Kasumi-1 (cell line): Measurements from ENCODE around the gene TARS3.
"Not testable (repeated sequence)": the region's sequence is repeated elsewhere in the genome, so short reads cannot be mapped to it uniquely, and the experiment has no call there.

ENCODE experiments used
- DNase-seq, 2 experiments: peaks; one replicate each; lab custom pipeline; 2025; lab: John Stamatoyannopoulos, UW

Gene TARS3

GRCh38 chr15:101654624-101655337, 69.5 kb downstream of the TARS3 start:
- DNase-seq = not testable (repeated sequence)

DNA sequence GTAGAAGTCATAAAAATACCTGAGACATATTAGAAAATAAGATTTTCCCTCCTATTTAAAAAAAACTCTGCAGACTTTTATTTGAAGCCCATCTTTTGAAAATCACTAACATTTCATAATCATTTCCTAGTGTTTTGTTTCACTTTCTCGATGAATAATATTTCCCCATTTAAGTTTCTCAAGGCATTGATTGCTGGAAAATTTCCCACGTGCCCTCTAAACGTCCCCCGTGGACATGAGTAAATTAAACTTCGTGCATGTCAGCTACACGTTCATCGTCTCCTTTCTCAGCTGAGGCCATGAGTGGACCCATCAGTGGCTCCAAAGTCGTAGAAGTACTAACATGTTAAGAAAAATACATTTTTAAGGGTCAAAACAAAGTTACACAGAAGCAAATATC, 70.1 kb downstream of the TARS3 start:
- DNase-seq = no peak

DNA sequence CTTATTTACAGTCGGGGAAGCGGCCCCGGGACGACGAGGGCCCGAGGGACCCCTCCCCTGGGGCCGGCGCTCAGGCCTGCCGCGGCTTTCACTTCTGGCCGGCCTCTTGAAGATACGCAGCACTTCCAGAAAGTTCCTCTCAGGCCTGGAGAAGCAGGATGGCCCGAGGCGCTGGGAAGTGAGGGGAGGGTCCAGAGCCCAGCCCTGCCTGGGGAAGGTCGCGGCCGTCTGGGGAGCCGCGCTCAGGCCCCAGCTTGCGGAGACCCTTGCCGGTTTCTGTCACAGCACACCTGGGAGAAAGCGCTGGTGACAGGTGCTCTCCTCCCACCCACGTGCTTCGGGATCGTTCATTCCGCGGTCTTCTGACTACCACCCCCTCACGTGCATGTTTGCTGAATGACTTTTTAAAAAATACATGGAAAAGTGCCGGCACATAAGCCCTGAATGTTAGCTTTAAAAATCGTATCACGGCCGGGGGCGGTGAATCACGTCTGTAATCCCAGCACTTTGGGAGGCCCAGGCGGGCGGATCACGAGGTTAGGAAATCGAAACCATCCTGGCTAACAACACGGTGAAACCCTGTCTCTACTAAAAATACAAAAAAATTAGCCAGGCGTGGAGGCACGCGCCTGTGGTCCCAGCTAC, 71.4 kb downstream of the TARS3 start:
- DNase-seq = no peak

DNA sequence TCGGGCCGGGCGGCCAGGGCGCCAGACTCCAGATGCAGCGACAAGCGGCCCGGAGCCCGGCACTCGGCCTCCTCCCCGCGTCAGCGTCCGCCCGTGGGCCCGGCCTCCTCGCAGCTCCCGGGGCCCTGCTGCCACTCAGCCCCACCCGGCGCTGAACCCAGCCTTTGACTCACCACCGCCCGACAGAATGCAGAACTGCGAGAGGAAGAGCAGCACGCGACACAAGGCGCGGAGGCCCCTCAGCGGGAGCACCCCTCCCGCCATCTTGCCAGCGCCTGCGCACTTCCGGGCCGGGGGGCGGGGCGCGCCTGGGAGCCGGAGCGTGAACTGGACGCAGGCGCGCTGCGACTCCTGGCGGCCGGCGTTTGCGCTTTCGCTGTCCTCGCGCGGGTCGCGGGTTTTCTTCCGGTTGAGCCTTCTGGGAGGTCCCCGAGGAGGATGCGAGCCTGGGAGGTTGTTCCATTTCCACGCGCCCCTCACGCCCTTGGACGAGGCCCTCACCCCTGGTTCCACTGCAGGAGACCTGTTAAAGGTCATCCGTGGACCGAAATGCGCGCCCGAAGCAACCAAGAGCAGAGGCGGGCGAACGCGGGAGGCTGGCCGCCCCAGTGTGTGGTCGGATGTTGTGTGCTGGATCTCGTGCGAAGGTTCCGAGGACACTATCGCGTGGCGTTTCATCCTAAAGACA, 72.0 kb downstream of the TARS3 start, which contains the start of gene TM2D3:
Gene TM2D3, minus strand, starts transcription at position 284 of the 688 bp plus-strand sequence. Its CDS starts 20 bp downstream, at position 264.
- DNase-seq = peak; percentile 85

DNA sequence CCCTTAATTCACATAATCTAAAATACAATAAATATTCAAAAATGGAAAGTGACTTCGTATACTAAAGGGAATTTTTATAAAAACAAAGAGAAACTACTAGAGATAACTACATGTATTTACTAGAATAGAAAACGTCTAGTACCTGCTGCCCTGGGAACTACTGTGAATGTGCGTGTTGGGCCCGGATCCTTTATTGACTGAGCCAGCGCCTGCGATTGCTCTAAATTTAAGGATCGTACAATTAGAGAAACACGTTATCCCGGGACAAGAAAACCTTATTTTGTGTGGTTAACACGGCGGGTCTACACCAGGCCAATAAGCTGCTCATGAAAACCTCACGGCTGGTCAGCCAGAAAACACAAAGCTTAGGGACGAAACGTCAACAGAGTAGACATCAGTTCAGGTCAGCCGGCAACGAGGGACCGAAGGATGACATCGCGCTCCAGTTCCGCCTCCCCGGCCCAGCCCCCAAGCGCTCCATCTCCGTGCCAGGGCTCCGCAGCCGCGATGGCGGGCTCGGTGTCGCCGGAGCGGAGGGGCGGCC, 72.6 kb downstream of the TARS3 start:
- peak; percentile 37 to 38 for DNase-seq

DNA sequence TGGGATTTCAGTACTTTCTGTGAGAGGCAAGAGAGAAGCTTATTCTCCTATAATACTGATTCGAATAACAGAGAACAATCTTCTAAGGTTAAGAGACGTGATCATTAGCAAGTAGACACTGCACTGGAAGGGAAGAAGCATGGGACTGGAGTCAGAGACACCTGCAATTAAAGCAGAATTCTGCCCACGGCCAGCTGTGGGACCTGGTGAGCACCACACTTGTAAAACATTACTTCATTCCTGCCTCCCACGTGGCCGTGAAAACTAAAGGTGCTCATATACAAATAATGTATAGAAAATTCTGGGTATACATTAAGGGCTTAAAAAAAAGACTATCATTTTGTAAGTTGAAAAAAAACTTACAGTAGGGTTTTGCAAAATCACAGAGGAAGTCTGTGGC, 74.1 kb downstream of the TARS3 start:
- no peak for DNase-seq

DNA sequence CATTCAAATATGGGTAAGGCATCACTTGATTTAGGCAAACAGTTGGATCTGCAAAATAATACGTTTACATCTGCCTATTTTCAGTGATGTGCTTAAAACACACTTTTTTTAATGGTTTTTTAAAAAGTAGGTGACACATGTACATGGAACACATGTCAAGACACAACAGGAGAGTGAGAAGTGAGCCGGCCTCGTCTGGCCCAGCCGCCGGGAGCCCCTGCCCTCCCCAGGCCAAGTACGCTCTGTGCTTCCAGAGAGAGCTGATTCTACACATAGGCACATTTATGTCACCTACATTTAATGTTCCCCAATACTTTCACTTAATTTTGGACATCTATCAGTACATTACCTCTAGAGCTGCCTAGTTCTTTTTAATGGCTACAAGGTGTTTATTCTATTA, 75.9 kb downstream of the TARS3 start:
- DNase-seq = no peak

DNA sequence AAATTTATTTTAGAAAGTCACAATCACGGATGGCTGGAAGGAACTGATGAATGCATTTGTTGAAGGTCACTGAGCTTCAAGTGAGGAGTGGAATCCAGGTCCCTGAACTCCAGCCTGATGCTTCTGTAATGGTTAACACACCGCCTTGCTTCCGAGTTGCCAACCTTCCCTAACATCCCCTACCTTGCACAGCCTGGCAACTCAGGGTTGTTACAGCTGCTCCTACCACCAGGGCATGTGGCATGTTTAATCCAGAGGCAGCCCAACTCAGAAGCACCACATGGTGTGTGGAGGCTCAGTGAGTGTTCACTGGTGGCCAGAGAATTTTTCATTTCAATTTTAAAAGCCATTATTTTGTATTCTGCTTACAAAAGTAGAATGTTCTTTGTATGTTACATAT, 77.0 kb downstream of the TARS3 start:
- DNase-seq = no peak

DNA sequence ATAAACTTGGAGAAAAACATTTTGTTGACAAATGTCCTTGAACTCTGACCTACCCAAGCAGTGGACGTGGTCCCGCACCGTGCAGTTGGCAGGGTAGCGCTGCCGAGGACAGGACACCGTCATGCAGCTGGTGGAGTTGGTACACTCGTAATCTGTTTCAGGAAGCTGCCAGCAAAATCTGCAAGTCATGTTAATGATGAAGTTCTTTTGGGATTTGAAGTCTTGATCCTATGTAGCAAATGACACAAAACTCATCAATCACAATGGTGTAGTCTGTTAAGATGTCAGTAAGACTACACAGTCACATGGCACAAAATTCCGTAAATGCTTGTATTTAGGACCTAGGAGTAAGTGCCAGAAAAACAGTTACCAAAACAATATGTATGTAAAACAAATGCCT, 77.6 kb downstream of the TARS3 start:
- no peak for DNase-seq

- peak; percentile 31 to 44 for DNase-seq
Observed at GRCh38 chr15:101642361-101642760, 81.9 kb downstream of the TARS3 start.

GRCh38 chr15:101641894-101642293, 82.4 kb downstream of the TARS3 start:
- DNase-seq = peak; percentile 84 to 87

DNA sequence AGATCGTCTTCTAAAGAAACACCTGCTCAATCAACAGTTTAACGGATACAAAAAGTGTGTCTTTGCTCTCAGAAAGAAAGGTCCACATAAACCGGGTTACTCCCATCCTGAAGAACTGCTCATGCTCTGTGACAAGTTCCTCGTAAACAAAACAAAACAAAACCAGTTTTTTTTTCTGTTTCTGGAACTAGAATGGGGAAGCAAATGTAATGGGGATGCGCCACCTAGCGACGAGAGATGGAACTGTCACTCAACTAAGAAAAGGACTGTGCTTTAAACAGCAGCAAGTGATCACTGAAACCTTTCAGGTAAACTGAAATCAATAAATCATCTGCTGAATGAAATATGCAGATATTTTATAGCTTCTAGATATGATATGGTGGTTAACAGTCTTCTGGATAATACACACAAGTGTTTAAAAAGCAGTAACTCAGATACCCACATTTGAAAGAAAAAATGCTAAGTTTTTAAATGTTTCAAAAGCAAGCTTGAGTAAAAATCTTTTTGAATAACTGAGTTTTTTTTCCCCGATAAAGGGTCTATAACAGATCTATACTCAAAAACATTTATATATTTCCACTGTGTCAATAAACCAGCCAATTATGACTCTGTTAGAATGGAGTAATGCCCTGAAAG, 83.0 kb downstream of the TARS3 start:
- DNase-seq = peak; percentile 86

DNA sequence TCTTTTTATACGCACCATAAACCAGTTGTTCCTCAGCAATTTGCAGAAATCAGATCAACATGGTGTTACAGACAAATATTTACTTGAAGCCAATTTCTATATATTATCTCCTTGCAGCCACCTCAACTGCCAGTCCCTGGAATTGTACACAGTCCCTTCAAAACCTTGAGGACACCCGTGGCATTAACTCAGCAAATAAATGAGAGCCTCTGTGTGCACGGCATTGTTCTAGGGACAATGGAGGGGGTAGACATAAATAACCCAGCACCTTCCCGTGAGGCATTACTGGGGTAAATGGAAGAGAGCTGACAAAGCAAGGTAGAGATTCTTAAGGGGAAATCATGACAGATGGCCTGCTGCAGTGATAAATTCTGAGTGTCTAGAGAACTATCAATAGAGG, 84.6 kb downstream of the TARS3 start:
- no peak for DNase-seq

DNA sequence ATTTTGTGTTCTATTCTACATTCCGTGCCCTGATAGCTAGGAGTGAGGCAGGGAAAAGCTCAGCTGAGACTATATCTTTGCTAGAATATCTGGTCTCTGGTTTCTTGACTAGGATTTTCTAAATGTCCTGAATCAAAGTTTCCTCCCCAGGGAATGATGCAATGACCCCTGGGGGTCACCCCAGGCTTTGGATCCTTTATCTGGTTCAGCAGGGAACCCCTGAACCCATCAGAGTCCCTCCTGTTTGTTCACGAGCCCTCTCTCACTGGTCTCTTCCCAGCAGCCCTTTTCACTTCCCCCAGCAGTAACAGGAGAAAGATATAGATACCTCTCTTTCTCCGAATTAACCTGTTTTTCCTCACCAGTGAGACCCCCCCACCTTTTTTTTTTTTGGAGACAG, 86.4 kb downstream of the TARS3 start:
- no peak for DNase-seq

- no peak for DNase-seq
Observed at GRCh38 chr15:101637516-101637915, 86.8 kb downstream of the TARS3 start.

GRCh38 chr15:101637038-101637437, 87.2 kb downstream of the TARS3 start:
- DNase-seq = no peak

DNA sequence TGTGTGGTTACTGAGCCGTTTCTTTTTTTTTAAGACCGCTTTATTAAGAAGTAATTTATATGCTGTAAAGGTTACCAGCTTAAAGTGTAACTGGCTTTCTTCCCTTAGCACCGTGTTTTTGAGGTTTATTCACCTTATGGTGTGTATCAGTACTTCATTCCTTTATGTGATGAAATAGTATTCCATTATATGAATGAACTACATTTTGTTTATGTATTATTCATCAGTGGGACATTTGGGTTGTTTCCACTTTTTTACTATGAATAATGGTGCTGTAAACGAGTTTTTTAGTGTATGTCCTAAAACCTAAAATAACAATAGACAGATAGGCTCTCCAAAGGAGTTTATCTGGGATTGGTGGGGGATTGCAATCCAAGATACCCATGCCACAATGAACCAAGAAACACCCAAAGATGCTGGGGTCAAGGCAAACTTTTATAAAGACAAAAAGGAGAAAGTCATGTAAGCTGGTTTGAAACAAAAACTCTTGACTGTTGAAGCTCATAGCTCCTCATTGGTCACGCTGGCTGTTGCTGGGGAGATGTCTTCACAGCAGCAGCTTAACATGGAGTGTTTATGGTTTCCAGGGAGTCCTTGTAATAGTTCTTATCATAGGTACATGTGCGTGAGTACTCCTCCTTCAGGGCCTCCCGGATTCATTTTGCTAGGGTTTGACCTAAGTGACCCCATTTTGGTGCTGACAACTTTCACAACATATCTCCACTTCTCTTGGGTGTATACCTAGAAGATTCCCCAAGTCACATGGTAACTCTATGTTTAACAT, 88.1 kb downstream of the TARS3 start:
- DNase-seq = no peak

GRCh38 chr15:101633356-101633755, 90.9 kb downstream of the TARS3 start:
- no peak for DNase-seq

- not testable (repeated sequence) for DNase-seq
Observed at GRCh38 chr15:101626729-101627128, 97.5 kb downstream of the TARS3 start.

GRCh38 chr15:101625980-101626379, 98.3 kb downstream of the TARS3 start:
- no peak for DNase-seq

DNA sequence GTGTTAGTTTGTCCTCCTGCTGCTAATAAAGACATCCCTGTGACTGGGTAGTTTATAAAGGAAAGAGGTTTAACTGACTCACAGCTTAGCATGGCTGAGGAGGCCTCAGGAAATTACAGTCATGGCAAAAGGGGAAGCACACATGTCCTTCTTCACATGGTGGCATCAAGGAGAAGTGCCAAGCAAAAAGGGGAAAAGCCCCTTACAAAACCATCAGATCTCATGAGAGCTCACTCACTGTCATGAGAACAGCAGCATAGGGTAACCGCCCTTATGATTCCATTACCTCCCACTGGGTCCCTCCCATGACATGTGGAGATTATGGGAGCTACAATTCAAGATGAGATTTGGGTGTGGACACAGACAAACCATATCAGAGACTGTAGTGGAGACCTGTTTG, 99.1 kb downstream of the TARS3 start:
- DNase-seq = peak; percentile 61 to 62
